ENCODE measurements around the gene SEC16A.

Gene SEC16A

GRCh38 chr9:136517012-136517743 is 34.3 kb upstream of the SEC16A start:
- Histone ChIP-seq H3K9me2 (replicated peaks; ENCODE audit: insufficient read depth, low read length) (no peaks in the 10 kb centered on the region), H3K27me3 (replicated peaks; ENCODE audit: insufficient read depth, low read length) (no peaks in the 10 kb centered on the region), H3K27ac (ENCODE audit: low read length) (no peak overlapping the region), H3K9ac (ENCODE audit: low read length) (no peak overlapping the region), H3K9me3 (replicated peaks; ENCODE audit: insufficient read depth, low read length) (no peaks in the 10 kb centered on the region), H3F3A (ENCODE audit: insufficient read depth, low read length) (no peaks in the 10 kb centered on the region), H4K20me1 (ENCODE audit: insufficient read depth, low read length) (no peaks in the 10 kb centered on the region), H3K4me3 (ENCODE audit: low read length) (no peak overlapping the region), H3K36me3 (replicated peaks; ENCODE audit: insufficient read depth, low read length) (no peaks in the 10 kb centered on the region), H3K79me2 (ENCODE audit: low read length) (no peaks in the 10 kb centered on the region), H3K4me1 (ENCODE audit: low read length) (no peaks in the 10 kb centered on the region), H3K4me2 (ENCODE audit: low read depth, low read length) (no peak overlapping the region), H2AFZ (ENCODE audit: low read length) (no peak overlapping the region)
- no peak for DNase-seq
- no peak for TF ChIP-seq EZH2 (optimal IDR thresholded peaks at IDR 0.05; ENCODE audit: low read depth, low read length)
- no peak for TF ChIP-seq EZH2phosphoT487 (IDR thresholded peaks at IDR 0.05; ENCODE audit: low read length)
- TF ChIP-seq, protein P1, sequence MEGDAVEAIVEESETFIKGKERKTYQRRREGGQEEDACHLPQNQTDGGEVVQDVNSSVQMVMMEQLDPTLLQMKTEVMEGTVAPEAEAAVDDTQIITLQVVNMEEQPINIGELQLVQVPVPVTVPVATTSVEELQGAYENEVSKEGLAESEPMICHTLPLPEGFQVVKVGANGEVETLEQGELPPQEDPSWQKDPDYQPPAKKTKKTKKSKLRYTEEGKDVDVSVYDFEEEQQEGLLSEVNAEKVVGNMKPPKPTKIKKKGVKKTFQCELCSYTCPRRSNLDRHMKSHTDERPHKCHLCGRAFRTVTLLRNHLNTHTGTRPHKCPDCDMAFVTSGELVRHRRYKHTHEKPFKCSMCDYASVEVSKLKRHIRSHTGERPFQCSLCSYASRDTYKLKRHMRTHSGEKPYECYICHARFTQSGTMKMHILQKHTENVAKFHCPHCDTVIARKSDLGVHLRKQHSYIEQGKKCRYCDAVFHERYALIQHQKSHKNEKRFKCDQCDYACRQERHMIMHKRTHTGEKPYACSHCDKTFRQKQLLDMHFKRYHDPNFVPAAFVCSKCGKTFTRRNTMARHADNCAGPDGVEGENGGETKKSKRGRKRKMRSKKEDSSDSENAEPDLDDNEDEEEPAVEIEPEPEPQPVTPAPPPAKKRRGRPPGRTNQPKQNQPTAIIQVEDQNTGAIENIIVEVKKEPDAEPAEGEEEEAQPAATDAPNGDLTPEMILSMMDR (IDR thresholded peaks at IDR 0.05; ENCODE audit: low read length): no peak

- no peaks in the 10 kb centered on the region for H3K9me2 ChIP-seq (replicated peaks; ENCODE audit: insufficient read depth, low read length)
- no peak for DNase-seq
- TF ChIP-seq, protein P1 (IDR thresholded peaks at IDR 0.05; ENCODE audit: low read length): no peak
- no peak for TF ChIP-seq EZH2phosphoT487 (IDR thresholded peaks at IDR 0.05; ENCODE audit: low read length)
- TF ChIP-seq EZH2 (optimal IDR thresholded peaks at IDR 0.05; ENCODE audit: low read depth, low read length): no peak
- no peaks in the 10 kb centered on the region for H3K9me3 ChIP-seq (replicated peaks; ENCODE audit: insufficient read depth, low read length)
- no peaks in the 10 kb centered on the region for H3K4me1 ChIP-seq (ENCODE audit: low read length)
- H4K20me1 ChIP-seq (ENCODE audit: insufficient read depth, low read length): no peaks in the 10 kb centered on the region
- H3K36me3 ChIP-seq (replicated peaks; ENCODE audit: insufficient read depth, low read length): no peaks in the 10 kb centered on the region
- no peaks in the 10 kb centered on the region for H3F3A ChIP-seq (ENCODE audit: insufficient read depth, low read length)
- no peaks in the 10 kb centered on the region for H3K79me2 ChIP-seq (ENCODE audit: low read length)
- H3K4me3 ChIP-seq (ENCODE audit: low read length): no peak overlapping the region
- H3K27me3 ChIP-seq (replicated peaks; ENCODE audit: insufficient read depth, low read length): no peaks in the 10 kb centered on the region
- no peak overlapping the region for H3K9ac ChIP-seq (ENCODE audit: low read length)
- H3K4me2 ChIP-seq (ENCODE audit: low read depth, low read length): no peak overlapping the region
- H3K27ac ChIP-seq (ENCODE audit: low read length): no peak overlapping the region
- no peak overlapping the region for H2AFZ ChIP-seq (ENCODE audit: low read length)
These were observed 33.4 kb upstream of the SEC16A start for GRCh38 chr9:136516191-136516654.

- Histone ChIP-seq H3K79me2 (ENCODE audit: low read length) (no peaks in the 10 kb centered on the region), H3K36me3 (replicated peaks; ENCODE audit: insufficient read depth, low read length) (no peaks in the 10 kb centered on the region)
- DNase-seq: no peak
These were observed 32.4 kb upstream of the SEC16A start for GRCh38 chr9:136515276-136515675.

More at GRCh38 chr9:136515276-136515675, 32.4 kb upstream of the SEC16A start:
- no peak for TF ChIP-seq EZH2 (optimal IDR thresholded peaks at IDR 0.05; ENCODE audit: low read depth, low read length)
- TF ChIP-seq, protein P1 (IDR thresholded peaks at IDR 0.05; ENCODE audit: low read length): no peak
- no peak for TF ChIP-seq EZH2phosphoT487 (IDR thresholded peaks at IDR 0.05; ENCODE audit: low read length)
- Histone ChIP-seq H3K27ac (ENCODE audit: low read length) (no peak overlapping the region), H3K9me3 (replicated peaks; ENCODE audit: insufficient read depth, low read length) (no peaks in the 10 kb centered on the region), H3F3A (ENCODE audit: insufficient read depth, low read length) (no peaks in the 10 kb centered on the region), H4K20me1 (ENCODE audit: insufficient read depth, low read length) (no peaks in the 10 kb centered on the region), H2AFZ (ENCODE audit: low read length) (no peak overlapping the region), H3K4me3 (ENCODE audit: low read length) (no peak overlapping the region), H3K9ac (ENCODE audit: low read length) (no peak overlapping the region), H3K27me3 (replicated peaks; ENCODE audit: insufficient read depth, low read length) (no peaks in the 10 kb centered on the region), H3K9me2 (replicated peaks; ENCODE audit: insufficient read depth, low read length) (no peaks in the 10 kb centered on the region), H3K4me2 (ENCODE audit: low read depth, low read length) (no peak overlapping the region), H3K4me1 (ENCODE audit: low read length) (no peaks in the 10 kb centered on the region)
